ENCODE results near the gene CTBP1. TPM values are rescaled to one million over a fixed set of nuclear protein-coding genes. Genes with fewer than 3 reads are reported as not detected.

The CTBP1 gene
- total RNA-seq (2021) = 187 and 196 TPM in 2 replicates
- percentile 74 among the genes with signal in this experiment for Bru-seq, nascent RNA
- percentile 83 among the genes with signal in this experiment for BruChase-seq, experiment 1, labeled RNA remaining after a 2-hour chase
- percentile 94 among the genes with signal in this experiment for BruChase-seq, experiment 2, labeled RNA remaining after a 6-hour chase
- long read RNA-seq, transcript CTBP1-201 (9 exons, 2,297 nt) = minor isoform, 32 of 438 reads
- long read RNA-seq, transcript CTBP1-203 (10 exons, 2,467 nt) = major isoform, 144 of 438 reads
- long read RNA-seq, partial matches to known transcripts = 28 of 438 reads
- long read RNA-seq, other reads (novel, unspliced or antisense) = 228 of 438 reads

DNA sequence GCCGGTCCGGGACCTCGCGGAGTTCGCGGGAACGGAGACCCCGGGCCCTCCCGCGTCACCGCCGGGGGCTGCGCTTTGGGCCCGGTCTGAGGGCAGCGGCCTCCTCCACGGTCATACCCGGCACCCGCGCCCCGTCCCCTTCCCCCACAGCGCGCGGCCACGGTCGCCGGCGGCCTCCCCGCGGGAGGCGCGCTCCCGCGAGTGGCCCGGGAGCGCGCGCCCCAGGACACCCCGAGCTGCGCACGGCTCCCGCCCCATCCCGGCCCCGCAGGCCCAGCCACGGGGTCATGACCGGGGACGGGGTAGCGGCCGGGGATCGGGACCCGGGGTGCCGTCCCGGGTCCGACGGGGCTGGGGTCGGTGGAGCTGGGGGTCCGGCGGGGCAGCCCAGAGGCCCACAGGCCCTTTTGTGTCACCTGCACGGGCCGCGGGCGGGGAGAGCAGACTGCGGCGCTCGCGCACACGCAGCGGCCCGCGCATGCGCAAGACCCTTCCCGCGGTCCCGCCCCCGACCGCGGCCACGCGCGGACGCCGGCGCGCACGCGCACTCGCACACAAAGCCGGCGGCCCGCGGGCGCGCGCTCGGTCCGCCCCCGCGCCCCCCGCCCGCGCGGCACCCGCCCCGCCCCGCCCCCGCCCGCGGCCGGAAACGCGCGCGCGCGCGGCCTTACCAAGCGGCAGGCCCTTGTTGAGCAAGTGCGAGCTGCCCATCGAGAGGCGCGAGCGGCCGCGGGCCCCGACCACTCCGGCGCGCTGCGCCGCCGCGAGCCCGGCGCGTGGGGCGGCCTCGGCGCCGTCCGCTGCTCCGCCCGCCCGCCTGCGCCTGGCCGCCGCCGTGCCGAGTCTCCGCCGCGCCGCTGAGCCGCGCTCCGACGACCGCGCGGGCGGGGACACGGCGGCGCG is at the start of gene CTBP1:
TSS of gene CTBP1 (minus strand) at position 886 of the 903 bp plus-strand sequence. CDS start 7,799 bp downstream, outside the sequence.
- H3K9me3 ChIP-seq (ENCODE audit: low read depth, low read length, poor library complexity, severe bottlenecking) = peaks cover 34% of the 10 kb centered on the region
- peaks cover 8% of the 10 kb centered on the region for H3K4me1 ChIP-seq (ENCODE audit: insufficient read depth, low read length, poor library complexity, severe bottlenecking)
- H3K27ac ChIP-seq (ENCODE audit: low read depth, low read length, poor library complexity, severe bottlenecking) = peak within 1 kb of the TSS; percentile 97
- peak; percentile 90 for DNase-seq (ENCODE audit: low spot score)
- H3K27me3 ChIP-seq (replicated peaks; ENCODE audit: insufficient read depth, low read depth, low read length, poor library complexity) = no peaks in the 10 kb centered on the region
- intact Hi-C loops (cut with micrococcal nuclease; ENCODE audit: unreplicated experiment) = loop anchor here (2.0 kb wide), 1 partner anchor 98 kb away; the partner anchor contains the start of gene UVSSA
- BruUV-seq (replicated peaks) = no TSS peak
- ChIA-PET POLR2A (ENCODE audit: low non-redundant PET) (no interaction called here), CTCF (no interaction called here)
- H3K4me3 ChIP-seq (ENCODE audit: low read depth, low read length, poor library complexity, severe bottlenecking) = peak within 1 kb of the TSS; percentile 97
- H3K36me3 ChIP-seq (ENCODE audit: insufficient read depth, low read length, poor library complexity, severe bottlenecking) = peaks cover 16% of the 10 kb centered on the region
- no peak for TF ChIP-seq EZH2 (IDR thresholded peaks at IDR 0.05; ENCODE audit: borderline replicate concordance, low read depth, low read length, poor library complexity, severe bottlenecking)
- TF ChIP-seq, protein P1, sequence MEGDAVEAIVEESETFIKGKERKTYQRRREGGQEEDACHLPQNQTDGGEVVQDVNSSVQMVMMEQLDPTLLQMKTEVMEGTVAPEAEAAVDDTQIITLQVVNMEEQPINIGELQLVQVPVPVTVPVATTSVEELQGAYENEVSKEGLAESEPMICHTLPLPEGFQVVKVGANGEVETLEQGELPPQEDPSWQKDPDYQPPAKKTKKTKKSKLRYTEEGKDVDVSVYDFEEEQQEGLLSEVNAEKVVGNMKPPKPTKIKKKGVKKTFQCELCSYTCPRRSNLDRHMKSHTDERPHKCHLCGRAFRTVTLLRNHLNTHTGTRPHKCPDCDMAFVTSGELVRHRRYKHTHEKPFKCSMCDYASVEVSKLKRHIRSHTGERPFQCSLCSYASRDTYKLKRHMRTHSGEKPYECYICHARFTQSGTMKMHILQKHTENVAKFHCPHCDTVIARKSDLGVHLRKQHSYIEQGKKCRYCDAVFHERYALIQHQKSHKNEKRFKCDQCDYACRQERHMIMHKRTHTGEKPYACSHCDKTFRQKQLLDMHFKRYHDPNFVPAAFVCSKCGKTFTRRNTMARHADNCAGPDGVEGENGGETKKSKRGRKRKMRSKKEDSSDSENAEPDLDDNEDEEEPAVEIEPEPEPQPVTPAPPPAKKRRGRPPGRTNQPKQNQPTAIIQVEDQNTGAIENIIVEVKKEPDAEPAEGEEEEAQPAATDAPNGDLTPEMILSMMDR (conservative IDR thresholded peaks at IDR 0.05; ENCODE audit: low read depth, low read length) = no peak

DNA sequence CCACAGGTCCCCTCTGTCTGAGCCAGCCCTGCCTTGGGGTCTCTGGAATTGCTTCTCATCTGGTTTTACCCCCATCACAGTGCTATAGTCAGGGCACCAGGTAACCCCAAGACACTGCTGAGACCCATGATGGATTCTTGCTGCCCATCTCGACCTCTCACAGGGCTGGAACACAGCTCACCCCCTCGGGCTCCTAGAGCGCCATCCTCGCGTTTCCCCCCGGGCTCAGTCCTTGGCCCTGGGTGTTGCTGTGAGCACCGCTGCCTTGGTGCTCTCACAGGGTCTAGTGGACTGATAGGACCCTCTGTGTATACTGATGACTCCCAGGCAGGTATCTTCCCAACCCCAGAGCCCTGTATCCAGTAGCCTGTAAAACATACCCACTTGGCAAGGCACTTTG is 49.5 kb upstream of the CTBP1 start:
- Histone ChIP-seq H3K4me3 (ENCODE audit: low read depth, low read length, poor library complexity, severe bottlenecking) (no peak overlapping the region), H3K27ac (ENCODE audit: low read depth, low read length, poor library complexity, severe bottlenecking) (no peak overlapping the region), H3K36me3 (ENCODE audit: insufficient read depth, low read length, poor library complexity, severe bottlenecking) (no peaks in the 10 kb centered on the region), H3K27me3 (replicated peaks; ENCODE audit: insufficient read depth, low read depth, low read length, poor library complexity) (no peaks in the 10 kb centered on the region), H3K4me1 (ENCODE audit: insufficient read depth, low read length, poor library complexity, severe bottlenecking) (peaks cover 13% of the 10 kb centered on the region), H3K9me3 (ENCODE audit: low read depth, low read length, poor library complexity, severe bottlenecking) (no peaks in the 10 kb centered on the region)
- POLR2A ChIA-PET (ENCODE audit: low non-redundant PET) = no interaction called here
- intact Hi-C loops (cut with micrococcal nuclease; ENCODE audit: unreplicated experiment) = no loop called here
- no peak for DNase-seq (ENCODE audit: low spot score)
- TF ChIP-seq, protein P1 (conservative IDR thresholded peaks at IDR 0.05; ENCODE audit: low read depth, low read length) = no peak
- TF ChIP-seq EZH2 (IDR thresholded peaks at IDR 0.05; ENCODE audit: borderline replicate concordance, low read depth, low read length, poor library complexity, severe bottlenecking) = no peak
- CTCF ChIA-PET = no interaction called here
- BruUV-seq (replicated peaks) = no TSS peak

DNA sequence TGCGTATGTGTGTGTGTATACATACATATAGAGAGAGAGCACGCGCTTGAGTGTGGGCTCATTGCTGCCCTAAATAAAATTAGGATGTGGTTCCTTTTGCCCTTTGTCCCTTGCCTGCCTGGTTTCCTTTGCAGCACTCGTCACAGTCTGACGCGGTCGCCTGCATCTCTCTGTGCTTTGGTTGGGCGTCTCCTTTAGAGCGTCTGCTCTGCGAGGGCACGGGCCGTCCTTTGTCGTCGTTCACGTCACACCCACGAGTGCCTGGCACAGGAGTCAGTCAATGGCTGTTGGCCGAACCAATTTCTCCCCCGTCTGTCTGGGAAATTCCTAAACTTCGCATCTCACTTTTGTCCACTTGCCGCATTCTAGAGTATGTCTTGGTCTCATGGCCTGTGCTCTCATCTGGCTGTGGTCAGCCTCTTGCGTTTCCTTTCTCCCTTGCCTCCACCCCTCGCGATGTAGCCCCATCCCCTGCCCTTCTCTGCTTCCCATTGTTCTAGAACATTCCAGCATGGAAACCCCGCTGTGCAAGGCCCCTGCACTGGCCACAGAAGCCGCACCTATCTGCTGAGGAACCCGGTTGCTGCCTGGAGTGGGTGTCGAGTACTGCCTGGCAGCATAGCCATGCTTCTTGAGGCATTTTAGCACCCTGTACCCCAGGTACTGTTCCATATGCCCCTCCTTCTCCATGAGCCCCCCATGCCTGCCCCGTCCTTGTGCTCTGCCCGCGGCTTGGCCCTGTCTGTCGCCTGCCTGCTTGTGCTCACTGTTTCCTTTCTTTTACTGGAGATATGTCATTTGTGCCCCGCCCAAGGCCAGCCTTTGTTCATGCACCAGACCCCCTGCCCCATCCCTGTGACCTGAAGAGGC is 48.8 kb upstream of the CTBP1 start:
- intact Hi-C loops (cut with micrococcal nuclease; ENCODE audit: unreplicated experiment) = no loop called here
- Histone ChIP-seq H3K27ac (ENCODE audit: low read depth, low read length, poor library complexity, severe bottlenecking) (no peak overlapping the region), H3K9me3 (ENCODE audit: low read depth, low read length, poor library complexity, severe bottlenecking) (no peaks in the 10 kb centered on the region), H3K36me3 (ENCODE audit: insufficient read depth, low read length, poor library complexity, severe bottlenecking) (no peaks in the 10 kb centered on the region), H3K4me3 (ENCODE audit: low read depth, low read length, poor library complexity, severe bottlenecking) (no peak overlapping the region), H3K27me3 (replicated peaks; ENCODE audit: insufficient read depth, low read depth, low read length, poor library complexity) (no peaks in the 10 kb centered on the region), H3K4me1 (ENCODE audit: insufficient read depth, low read length, poor library complexity, severe bottlenecking) (peaks cover 13% of the 10 kb centered on the region)
- ChIA-PET POLR2A (ENCODE audit: low non-redundant PET) (no interaction called here), CTCF (no interaction called here)
- BruUV-seq (replicated peaks) = no TSS peak
- TF ChIP-seq, protein P1 (conservative IDR thresholded peaks at IDR 0.05; ENCODE audit: low read depth, low read length) = no peak
- TF ChIP-seq EZH2 (IDR thresholded peaks at IDR 0.05; ENCODE audit: borderline replicate concordance, low read depth, low read length, poor library complexity, severe bottlenecking) = no peak
- no peak for DNase-seq (ENCODE audit: low spot score)

Data from A673 (cell line).